H1 (cell line): ENCODE data around the gene ROGDI. TPM values are rescaled to one million over a fixed set of nuclear protein-coding genes. Genes with fewer than 3 reads are reported as not detected.

Experiments used
- CTCF ChIA-PET: fragments of 300-600 bp; sonication (Branson Sonifier 250); formaldehyde crosslinking; loops from one replicate; lab custom pipeline; 2021; ENCODE audit not compliant: partially characterized antibody; lab: Charles Lee
- POLR2A ChIA-PET: fragments of 300-600 bp; sonication (Branson Sonifier 250); formaldehyde crosslinking; loops from one replicate; lab custom pipeline; 2021; ENCODE audit warnings: inconsistent platforms; ENCODE audit not compliant: partially characterized antibody; lab: Charles Lee
- DNase-seq, 2 experiments: peaks; one replicate each; pipeline versions ENCODE4 v3.0.0 to v3.0.0-alpha.2; 2010 to 2022; ENCODE audit warnings: low spot score in 2 of 2, low read depth in 1 of 2, mixed read lengths in 1 of 2
- FAIRE-seq: peaks from 2 replicates; lab custom pipeline; 2011; peaks lifted over from hg19 to GRCh38; lab: Jason Lieb, UNC
- H2AFZ ChIP-seq: 2 replicates; pipeline ENCODE4 v1.8.1; 2012; ENCODE audit warnings: low read length, inconsistent platforms
- H2AK5ac ChIP-seq: 2 replicates; pipeline ENCODE4 v1.6.1; 2013; ENCODE audit warnings: low read depth, low read length
- H2BK120ac ChIP-seq: replicated peaks from 2 replicates; pipeline ENCODE3; 2013; ENCODE audit warnings: low read depth, low read length, inconsistent platforms
- H2BK12ac ChIP-seq: 2 replicates; pipeline ENCODE4 v1.6.1; 2013; ENCODE audit warnings: low read depth, low read length
- H2BK15ac ChIP-seq: 2 replicates; pipeline ENCODE4 v1.6.1; 2013; ENCODE audit warnings: low read length
- H2BK20ac ChIP-seq: 2 replicates; pipeline ENCODE4 v1.6.1; 2013; ENCODE audit warnings: low read length
- H2BK5ac ChIP-seq: 2 replicates; pipeline ENCODE4 v1.6.1; 2013; ENCODE audit warnings: low read depth, low read length
- H3K14ac ChIP-seq: 2 replicates; pipeline ENCODE4 v1.6.1; 2013; ENCODE audit warnings: inconsistent platforms; ENCODE audit not compliant: insufficient read length
- H3K18ac ChIP-seq: 2 replicates; pipeline ENCODE4 v1.6.1; 2013; ENCODE audit warnings: low read length; ENCODE audit errors: extremely low read depth
- H3K23ac ChIP-seq: 2 replicates; pipeline ENCODE4 v1.6.1; 2013; ENCODE audit warnings: inconsistent platforms; ENCODE audit not compliant: insufficient read length
- H3K23me2 ChIP-seq: 2 replicates; pipeline ENCODE4 v1.6.1; 2013; ENCODE audit warnings: low read depth, low read length
- H3K27ac ChIP-seq: 2 replicates; pipeline ENCODE4 v1.6.1; 2011; ENCODE audit warnings: low read depth, low read length, inconsistent platforms
- H3K27me3 ChIP-seq, 4 experiments: replicated peaks in 1 of 4; 1 replicate in 1 of 4; 2 replicates in 3 of 4; pipeline versions ENCODE4 v1.6.1 to v1.8.1; 2011 to 2013; ENCODE audit warnings: low read length in 3 of 4, mild to moderate bottlenecking in 3 of 4, inconsistent platforms in 2 of 4, mixed read lengths in 2 of 4, moderate library complexity in 1 of 4; ENCODE audit not compliant: control insufficient read depth in 3 of 4, insufficient read depth in 3 of 4; ENCODE audit errors: extremely low read depth in 1 of 4
- H3K36me3 ChIP-seq, 4 experiments: 2 replicates each; pipeline versions ENCODE4 v1.6.1 to v1.8.1; 2011 to 2013; ENCODE audit warnings: mild to moderate bottlenecking in 4 of 4, low read length in 3 of 4, moderate library complexity in 2 of 4, control low read depth in 1 of 4, inconsistent platforms in 1 of 4; ENCODE audit not compliant: insufficient read depth in 4 of 4, control insufficient read depth in 2 of 4
- H3K4ac ChIP-seq: replicated peaks from 2 replicates; pipeline ENCODE3; 2013; ENCODE audit warnings: low read length, low read depth, mixed read lengths, inconsistent platforms; ENCODE audit not compliant: insufficient read length
- H3K4me1 ChIP-seq, 4 experiments: replicated peaks in 1 of 4; 1 replicate in 1 of 4; 2 replicates in 3 of 4; pipeline versions ENCODE4 v1.6.1 to v1.8.1; 2011 to 2013; ENCODE audit warnings: low read length in 3 of 4, inconsistent platforms in 2 of 4, mixed read lengths in 1 of 4; ENCODE audit not compliant: insufficient read depth in 4 of 4, control insufficient read depth in 3 of 4
- H3K4me2 ChIP-seq, 2 experiments: 2 replicates each; pipeline versions ENCODE4 v1.6.1 to v1.8.1; 2011 to 2013; ENCODE audit warnings: low read depth in 2 of 2, low read length in 2 of 2, control low read depth in 1 of 2, inconsistent platforms in 1 of 2, mild to moderate bottlenecking in 1 of 2; ENCODE audit not compliant: insufficient read depth in 1 of 2
- H3K4me3 ChIP-seq, 4 experiments: fragments of 200-600, 300-600 bp in 1 of 4; sonication (generic), shearing (Covaris generic), sonication (Bioruptor Twin) in 1 of 4; 2 replicates each; pipeline versions ENCODE4 v1.5.1 to v1.8.1; 2011 to 2016; ENCODE audit warnings: low read length in 4 of 4, low read depth in 3 of 4, control low read depth in 2 of 4, inconsistent platforms in 2 of 4, mild to moderate bottlenecking in 2 of 4, mixed read lengths in 1 of 4, moderate library complexity in 1 of 4; ENCODE audit not compliant: insufficient read depth in 2 of 4; ENCODE audit errors: extremely low read depth in 1 of 4
- H3K56ac ChIP-seq: replicated peaks from 2 replicates; pipeline ENCODE3; 2013; ENCODE audit warnings: low read depth, mild to moderate bottlenecking, mixed read lengths, low read length, inconsistent platforms; ENCODE audit not compliant: insufficient read length
- H3K79me1 ChIP-seq: 2 replicates; pipeline ENCODE4 v1.6.1; 2013; ENCODE audit warnings: low read depth, low read length, control low read depth
- H3K79me2 ChIP-seq, 2 experiments: 2 replicates each; pipeline versions ENCODE4 v1.6.1 to v1.8.1; 2012 to 2013; ENCODE audit warnings: low read length in 2 of 2, mild to moderate bottlenecking in 2 of 2, inconsistent platforms in 1 of 2; ENCODE audit not compliant: insufficient read depth in 2 of 2, control insufficient read depth in 1 of 2
- H3K9ac ChIP-seq, 4 experiments: replicated peaks in 1 of 4; 1 replicate in 1 of 4; 2 replicates in 3 of 4; pipeline versions ENCODE4 v1.6.1 to v1.8.1; 2011 to 2013; ENCODE audit warnings: low read depth in 3 of 4, low read length in 3 of 4, control low read depth in 2 of 4, mild to moderate bottlenecking in 2 of 4, moderate library complexity in 2 of 4, inconsistent platforms in 1 of 4; ENCODE audit errors: extremely low read depth in 1 of 4
- H3K9me3 ChIP-seq, 2 experiments: 2 replicates each; pipeline versions ENCODE4 v1.6.1 to v1.8.1; 2012 to 2013; ENCODE audit warnings: mild to moderate bottlenecking in 2 of 2, moderate library complexity in 2 of 2, control low read depth in 1 of 2, inconsistent platforms in 1 of 2, low read depth in 1 of 2, low read length in 1 of 2, mixed read lengths in 1 of 2; ENCODE audit not compliant: insufficient read depth in 2 of 2
- H4K20me1 ChIP-seq, 2 experiments: replicated peaks in 1 of 2; 2 replicates each; pipeline versions ENCODE3 to v1.8.1; 2011 to 2013; ENCODE audit warnings: inconsistent platforms in 2 of 2, low read length in 2 of 2, mild to moderate bottlenecking in 1 of 2; ENCODE audit not compliant: insufficient read depth in 2 of 2, control insufficient read depth in 1 of 2
- H4K5ac ChIP-seq: 2 replicates; pipeline ENCODE4 v1.6.1; 2013; ENCODE audit warnings: low read length, low read depth, mixed read lengths, inconsistent platforms; ENCODE audit not compliant: insufficient read length
- H4K8ac ChIP-seq: 2 replicates; pipeline ENCODE4 v1.8.0; 2013; ENCODE audit warnings: mild to moderate bottlenecking, moderate library complexity, low read length, inconsistent platforms; ENCODE audit not compliant: insufficient read depth; ENCODE audit errors: extremely low read depth
- H4K91ac ChIP-seq: replicated peaks from 2 replicates; pipeline ENCODE3; 2013; ENCODE audit warnings: low read length, mixed read lengths, inconsistent platforms; ENCODE audit not compliant: insufficient read length
- FOSL1 ChIP-seq: IDR thresholded peaks from 2 replicates; pipeline ENCODE4 v1.6.1; 2011; ENCODE audit warnings: mild to moderate bottlenecking, low read depth, low read length, moderate library complexity; ENCODE audit not compliant: insufficient read depth
- GABPA ChIP-seq: IDR thresholded peaks from 2 replicates; pipeline ENCODE4 v1.6.1; 2011; ENCODE audit warnings: mild to moderate bottlenecking, low read length, moderate library complexity, borderline replicate concordance; ENCODE audit not compliant: insufficient read depth
- MAFK ChIP-seq: IDR thresholded peaks from 2 replicates; pipeline ENCODE4 v1.6.1; 2012; ENCODE audit warnings: low read depth, mild to moderate bottlenecking, improper control_type of control experiment, low read length
- SAP30 ChIP-seq: fragments of 300-600 bp; sonication (generic); IDR thresholded peaks from 2 replicates; pipeline ENCODE4 v1.7.1; 2012; ENCODE audit warnings: low read length, moderate library complexity, mild to moderate bottlenecking, inconsistent platforms; ENCODE audit not compliant: insufficient read depth, insufficient replicate concordance
- SIN3A ChIP-seq, 2 experiments: IDR thresholded peaks in 1 of 2; conservative IDR thresholded peaks in 1 of 2; 2 replicates each; pipeline ENCODE4 v1.6.1; 2011 to 2012; ENCODE audit warnings: low read length in 2 of 2, improper control_type of control experiment in 1 of 2, low read depth in 1 of 2, mild to moderate bottlenecking in 1 of 2
- TEAD4 ChIP-seq: IDR thresholded peaks from 2 replicates; pipeline ENCODE4 v1.6.1; 2012; ENCODE audit warnings: low read depth, low read length, inconsistent platforms, mixed read lengths
- WGBS, 2 experiments: shearing (Covaris generic) in 1 of 2; methylation state at CpG; one replicate each; pipeline versions ENCODE4 v1.1.6 to v1.1.7; 2013 to 2015; ENCODE audit warnings: low lambda C conversion rate in 2 of 2, mixed read lengths in 2 of 2, inconsistent platforms in 1 of 2, low coverage in 1 of 2, missing lambda C conversion rate in 1 of 2; ENCODE audit not compliant: insufficient replicate concordance in 2 of 2, insufficient coverage in 1 of 2, insufficient read length in 1 of 2; ENCODE audit errors: extremely low coverage in 1 of 2, missing lambda C conversion rate in 1 of 2; 5-methylcytosine and 5-hydroxymethylcytosine counted together
- polyA plus RNA-seq, 7 experiments: library from polyadenylated mRNA; depleted of rRNA in 3 of 7; stranded (reverse) in 5 of 7; unstranded in 2 of 7; fragments of >200 nt in 5 of 7; fragments of 200-250 nt in 2 of 7; gene quantifications; 1 replicate in 5 of 7; 2 replicates in 1 of 7; 4 replicates in 1 of 7; pipeline versions ENCODE4 v1.2.1 to v1.2.3, GENCODE V29; 2011 to 2013; ENCODE audit warnings: missing spikeins in 2 of 7, mixed read lengths in 2 of 7
- total RNA-seq: library from RNA; stranded (reverse); fragmentation: NEBNext Ultra II Directional; extraction: Animal tissue kit (Norgen Biotek cat#: 25700); gene quantifications from 2 replicates; pipeline ENCODE4 v1.2.1, GENCODE V29; 2021

The ROGDI gene
- total and polyA plus RNA-seq, 2 of the 8 experiments (the other 6 are each of a cell fraction or from before 2014, with no cell fraction given): 27.4 to 68.4 TPM

DNA sequence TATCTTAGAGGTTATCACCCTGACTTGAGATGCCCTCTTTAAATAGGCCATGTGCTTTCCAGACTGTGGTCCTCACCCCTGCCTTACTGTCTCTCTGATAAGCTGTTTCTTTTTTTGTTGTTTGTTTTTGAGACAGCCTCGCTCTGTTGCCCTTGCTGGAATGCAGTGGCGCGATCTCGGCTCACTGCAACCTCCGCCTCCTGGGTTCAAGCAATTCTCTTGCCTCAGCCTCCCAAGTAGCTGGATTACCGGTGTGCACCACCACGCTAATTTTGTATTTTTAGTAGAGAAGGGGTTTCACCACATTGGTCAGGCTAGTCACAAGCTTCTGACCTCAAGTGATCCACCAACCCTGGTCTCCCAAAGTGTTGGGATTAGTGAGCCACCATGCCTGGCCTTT lies 13.5 kb downstream of the ROGDI start:
- H2BK120ac ChIP-seq: no peak overlapping the region
- WGBS, 2 experiments: 94% methylated on average over 7 of the region's 7 CpGs; no CpG with 5 or more reads in 1 of the 2 experiments

More for the DNA sequence above, 13.5 kb downstream of the ROGDI start:
- H3K9me3 ChIP-seq: no peaks in the 10 kb centered on the region
- no peak overlapping the region for H3K27ac ChIP-seq
- no peak overlapping the region for H4K5ac ChIP-seq
- CTCF ChIA-PET: interaction anchor here (0.6 to 1.2 kb wide), 3 partner anchors 11 to 147 kb away, joined by 3 read pairs; no protein-coding TSS in a partner anchor
- H3K4me1 ChIP-seq: peaks cover 0 to 13% (median 4%) of the 10 kb centered on the region in 4 experiments; a peak in 5 of 7 replicates
- no peak overlapping the region for H4K91ac ChIP-seq
- H3K23me2 ChIP-seq: no peaks in the 10 kb centered on the region
- no peak overlapping the region for H3K4me2 ChIP-seq
- no peak overlapping the region for H3K14ac ChIP-seq
- no peaks in the 10 kb centered on the region for H3K79me2 ChIP-seq
- H2AFZ ChIP-seq: 0 out of 2 replicates have a peak overlapping the region, but pooled peaks have one; percentile 6
- no peak overlapping the region for H2BK20ac ChIP-seq
- H3K18ac ChIP-seq: no peak overlapping the region
- TF ChIP-seq FOSL1: no peak
- TF ChIP-seq SIN3A (conservative IDR thresholded peaks at IDR 0.05 in 1 of 2, IDR thresholded peaks at IDR 0.05 in 1 of 2; ENCODE audit: low read depth in 1 of 2, low read length in 2 of 2): no peak
- no peak for TF ChIP-seq MAFK
- no peak for TF ChIP-seq SAP30
- no peak for TF ChIP-seq TEAD4
- no peak for TF ChIP-seq GABPA
- TF ChIP-seq, all 59 proteins: peak for 0
- no peaks in the 10 kb centered on the region; a peak in 1 of 7 replicates for H3K27me3 ChIP-seq
- H4K20me1 ChIP-seq: no peaks in the 10 kb centered on the region
- no peak for FAIRE-seq
- H2BK15ac ChIP-seq: no peak overlapping the region
- no peak overlapping the region for H2AK5ac ChIP-seq
- no peak overlapping the region for H3K9ac ChIP-seq
- no peak overlapping the region for H2BK5ac ChIP-seq
- DNase-seq: no peak
- H3K56ac ChIP-seq: no peak overlapping the region
- H3K4me3 ChIP-seq: no peak overlapping the region
- no peak overlapping the region for H3K4ac ChIP-seq
- POLR2A ChIA-PET: interaction anchor here (0.6 to 1.7 kb wide), 3 partner anchors 14 to 45 kb away, joined by 3 to 4 read pairs (median 3); partner anchors contain the start of gene ROGDI
- H2BK12ac ChIP-seq: no peak overlapping the region
- H4K8ac ChIP-seq: no peak overlapping the region
- H3K79me1 ChIP-seq: no peaks in the 10 kb centered on the region
- H3K23ac ChIP-seq: no peak overlapping the region
- H3K36me3 ChIP-seq: no peaks in the 10 kb centered on the region
